Lower leg skin (tissue), 3 donors: ENCODE measurements around the gene IRF2BP1.

ENCODE experiments used
- POLR2A ChIP-seq, 2 donors: fragments of 450-650 bp; IDR thresholded peaks; one replicate each; pipeline ENCODE4 v1.6.1; 2016 to 2017; ENCODE audit warnings: antibody characterized with exemption in 2 of 2, mild to moderate bottlenecking in 1 of 2, moderate library complexity in 1 of 2
- TF ChIP-seq, protein P1 (sequence below), 3 donors: fragments of 450-650 bp; IDR thresholded peaks; one replicate each; pipeline ENCODE4 v1.5.1; 2016; ENCODE audit warnings: antibody characterized with exemption in 3 of 3, mild to moderate bottlenecking in 3 of 3, moderate library complexity in 2 of 3

- TF ChIP-seq, protein P1, sequence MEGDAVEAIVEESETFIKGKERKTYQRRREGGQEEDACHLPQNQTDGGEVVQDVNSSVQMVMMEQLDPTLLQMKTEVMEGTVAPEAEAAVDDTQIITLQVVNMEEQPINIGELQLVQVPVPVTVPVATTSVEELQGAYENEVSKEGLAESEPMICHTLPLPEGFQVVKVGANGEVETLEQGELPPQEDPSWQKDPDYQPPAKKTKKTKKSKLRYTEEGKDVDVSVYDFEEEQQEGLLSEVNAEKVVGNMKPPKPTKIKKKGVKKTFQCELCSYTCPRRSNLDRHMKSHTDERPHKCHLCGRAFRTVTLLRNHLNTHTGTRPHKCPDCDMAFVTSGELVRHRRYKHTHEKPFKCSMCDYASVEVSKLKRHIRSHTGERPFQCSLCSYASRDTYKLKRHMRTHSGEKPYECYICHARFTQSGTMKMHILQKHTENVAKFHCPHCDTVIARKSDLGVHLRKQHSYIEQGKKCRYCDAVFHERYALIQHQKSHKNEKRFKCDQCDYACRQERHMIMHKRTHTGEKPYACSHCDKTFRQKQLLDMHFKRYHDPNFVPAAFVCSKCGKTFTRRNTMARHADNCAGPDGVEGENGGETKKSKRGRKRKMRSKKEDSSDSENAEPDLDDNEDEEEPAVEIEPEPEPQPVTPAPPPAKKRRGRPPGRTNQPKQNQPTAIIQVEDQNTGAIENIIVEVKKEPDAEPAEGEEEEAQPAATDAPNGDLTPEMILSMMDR (IDR thresholded peaks at IDR 0.05) = no peak
- no peak for TF ChIP-seq POLR2A (IDR thresholded peaks at IDR 0.05)
Measured at GRCh38 chr19:45931055-45931454, 45.1 kb upstream of the IRF2BP1 start.
